KMS-11 (cell line): Measurements from ENCODE around the gene TRA2A.

Source experiments
- H2AFZ ChIP-seq: fragments of 200-600 bp; sonication (generic); 2 replicates; pipeline ENCODE4 v1.6.1; 2016; ENCODE audit warnings: antibody characterized with exemption, mixed run types, low read depth
- H3K27ac ChIP-seq: fragments of 200-600 bp; sonication (generic); 2 replicates; pipeline ENCODE4 v1.6.1; 2016; ENCODE audit warnings: mild to moderate bottlenecking, mixed run types
- H3K27me3 ChIP-seq: fragments of 200-600 bp; sonication (generic); 2 replicates; pipeline ENCODE4 v1.6.1; 2017; ENCODE audit warnings: mild to moderate bottlenecking, low read depth, mixed run types, moderate library complexity; ENCODE audit not compliant: insufficient read depth
- H3K36me3 ChIP-seq: fragments of 200-600 bp; sonication (generic); 2 replicates; pipeline ENCODE4 v1.6.1; 2017; ENCODE audit warnings: mild to moderate bottlenecking, mixed run types; ENCODE audit not compliant: insufficient read depth
- H3K4me1 ChIP-seq: fragments of 200-600 bp; sonication (generic); 2 replicates; pipeline ENCODE4 v1.6.1; 2016; ENCODE audit warnings: mild to moderate bottlenecking, low read depth, mixed run types; ENCODE audit not compliant: poor library complexity, severe bottlenecking
- H3K4me2 ChIP-seq: fragments of 200-600 bp; sonication (generic); 2 replicates; pipeline ENCODE4 v1.7.0; 2016; ENCODE audit warnings: mild to moderate bottlenecking, mixed run types
- H3K4me3 ChIP-seq: fragments of 200-600 bp; sonication (generic); IDR thresholded peaks from 2 replicates; pipeline ENCODE4 v1.6.1; 2017; ENCODE audit warnings: low read depth, low read length, mixed read lengths; ENCODE audit not compliant: insufficient read depth
- H3K79me2 ChIP-seq: fragments of 200-600 bp; sonication (generic); 2 replicates; pipeline ENCODE4 v1.6.1; 2016; ENCODE audit warnings: low read depth, mixed run types; ENCODE audit not compliant: insufficient read depth
- H3K9ac ChIP-seq: fragments of 200-600 bp; sonication (generic); 2 replicates; pipeline ENCODE4 v1.6.1; 2016; ENCODE audit warnings: mild to moderate bottlenecking, mixed run types
- H4K20me1 ChIP-seq: fragments of 200-600 bp; sonication (generic); 2 replicates; pipeline ENCODE4 v1.6.1; 2016; ENCODE audit warnings: mild to moderate bottlenecking, mixed run types; ENCODE audit not compliant: insufficient read depth
- TF ChIP-seq, protein P1 (sequence below): fragments of 200-600 bp; sonication (generic); conservative IDR thresholded peaks from 2 replicates; pipeline ENCODE4 v1.6.1; 2017; ENCODE audit warnings: low read depth, mild to moderate bottlenecking, antibody characterized with exemption, low read length, moderate library complexity, mixed read lengths

The TRA2A gene

GRCh38 chr7:23468526-23469149 lies 63.1 kb downstream of the TRA2A start:
- peaks cover 5% of the 10 kb centered on the region; the same call in 1 of the 2 replicates for H3K36me3 ChIP-seq
- H3K4me1 ChIP-seq, result peaks cover 31% of the 10 kb centered on the region
- no peaks in the 10 kb centered on the region for H3K27me3 ChIP-seq
- no peak overlapping the region for H2AFZ ChIP-seq
- peak overlapping the region; percentile 95 for H3K27ac ChIP-seq
- TF ChIP-seq, protein P1, sequence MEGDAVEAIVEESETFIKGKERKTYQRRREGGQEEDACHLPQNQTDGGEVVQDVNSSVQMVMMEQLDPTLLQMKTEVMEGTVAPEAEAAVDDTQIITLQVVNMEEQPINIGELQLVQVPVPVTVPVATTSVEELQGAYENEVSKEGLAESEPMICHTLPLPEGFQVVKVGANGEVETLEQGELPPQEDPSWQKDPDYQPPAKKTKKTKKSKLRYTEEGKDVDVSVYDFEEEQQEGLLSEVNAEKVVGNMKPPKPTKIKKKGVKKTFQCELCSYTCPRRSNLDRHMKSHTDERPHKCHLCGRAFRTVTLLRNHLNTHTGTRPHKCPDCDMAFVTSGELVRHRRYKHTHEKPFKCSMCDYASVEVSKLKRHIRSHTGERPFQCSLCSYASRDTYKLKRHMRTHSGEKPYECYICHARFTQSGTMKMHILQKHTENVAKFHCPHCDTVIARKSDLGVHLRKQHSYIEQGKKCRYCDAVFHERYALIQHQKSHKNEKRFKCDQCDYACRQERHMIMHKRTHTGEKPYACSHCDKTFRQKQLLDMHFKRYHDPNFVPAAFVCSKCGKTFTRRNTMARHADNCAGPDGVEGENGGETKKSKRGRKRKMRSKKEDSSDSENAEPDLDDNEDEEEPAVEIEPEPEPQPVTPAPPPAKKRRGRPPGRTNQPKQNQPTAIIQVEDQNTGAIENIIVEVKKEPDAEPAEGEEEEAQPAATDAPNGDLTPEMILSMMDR, result no peak
- peaks cover 91% of the 10 kb centered on the region for H3K79me2 ChIP-seq
- peak overlapping the region; percentile 94 for H3K9ac ChIP-seq
- H3K4me3 ChIP-seq, result no peak overlapping the region
- H4K20me1 ChIP-seq, result peaks cover 42% of the 10 kb centered on the region
- H3K4me2 ChIP-seq, result peak overlapping the region; percentile 85

GRCh38 chr7:23467806-23468525 lies 63.8 kb downstream of the TRA2A start:
- peak overlapping the region; percentile 94 for H3K9ac ChIP-seq
- H4K20me1 ChIP-seq, result peaks cover 49% of the 10 kb centered on the region
- H3K4me2 ChIP-seq, result peak overlapping the region; percentile 85
- H3K36me3 ChIP-seq, result peaks cover 5% of the 10 kb centered on the region; the same call in 1 of the 2 replicates
- no peak overlapping the region for H2AFZ ChIP-seq
- TF ChIP-seq, protein P1, result no peak
- peak overlapping the region; percentile 95 for H3K27ac ChIP-seq
- H3K79me2 ChIP-seq, result peaks cover 91% of the 10 kb centered on the region
- no peaks in the 10 kb centered on the region for H3K27me3 ChIP-seq
- peaks cover 37% of the 10 kb centered on the region for H3K4me1 ChIP-seq
- no peak overlapping the region for H3K4me3 ChIP-seq

GRCh38 chr7:23467291-23467805 lies 64.4 kb downstream of the TRA2A start:
- TF ChIP-seq, protein P1, result no peak
- H2AFZ ChIP-seq, result no peak overlapping the region
- H3K27ac ChIP-seq, result peak overlapping the region; percentile 95
- peak overlapping the region; percentile 85 for H3K4me2 ChIP-seq
- no peaks in the 10 kb centered on the region for H3K27me3 ChIP-seq
- H3K9ac ChIP-seq, result peak overlapping the region; percentile 94
- H3K79me2 ChIP-seq, result peaks cover 91% of the 10 kb centered on the region
- H4K20me1 ChIP-seq, result peaks cover 55% of the 10 kb centered on the region
- no peak overlapping the region for H3K4me3 ChIP-seq
- peaks cover 5% of the 10 kb centered on the region; the same call in 1 of the 2 replicates for H3K36me3 ChIP-seq
- H3K4me1 ChIP-seq, result peaks cover 43% of the 10 kb centered on the region

DNA sequence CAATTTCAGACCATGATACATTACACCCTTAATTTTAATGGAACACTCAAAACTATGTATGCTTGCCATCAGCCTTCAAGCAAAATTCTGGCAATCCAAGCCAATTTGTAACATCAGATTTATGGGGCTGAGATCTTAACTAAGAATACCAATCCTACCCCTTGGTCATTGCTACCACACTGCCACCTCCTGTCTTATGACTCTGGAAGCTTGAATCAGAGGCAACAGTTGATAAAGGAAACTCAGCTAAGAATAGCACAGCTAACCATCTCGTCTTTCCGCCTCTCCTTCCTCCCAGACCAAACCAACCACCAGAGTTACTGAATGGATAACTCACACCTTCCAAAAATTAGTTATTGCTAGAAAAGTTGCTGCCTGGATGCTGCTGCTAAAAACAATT lies 68.9 kb downstream of the TRA2A start:
- H4K20me1 ChIP-seq, result peaks cover 89% of the 10 kb centered on the region
- peak overlapping the region; percentile 25; the same call in 1 of the 2 replicates for H3K4me2 ChIP-seq

More for the DNA sequence above, 68.9 kb downstream of the TRA2A start:
- TF ChIP-seq, protein P1, result no peak
- H3K36me3 ChIP-seq, result peaks cover 5% of the 10 kb centered on the region; the same call in 1 of the 2 replicates
- H3K4me3 ChIP-seq, result no peak overlapping the region
- H3K27me3 ChIP-seq, result no peaks in the 10 kb centered on the region
- no peak overlapping the region for H2AFZ ChIP-seq
- no peak overlapping the region; the same call in 1 of the 2 replicates for H3K27ac ChIP-seq
- peaks cover 100% of the 10 kb centered on the region for H3K79me2 ChIP-seq
- H3K4me1 ChIP-seq, result peaks cover 80% of the 10 kb centered on the region
- no peak overlapping the region for H3K9ac ChIP-seq
